Body of pancreas (tissue), 4 donors: Measurements from ENCODE around the gene RASGRF2.

ENCODE experiments used
- POLR2A ChIP-seq, 3 donors: fragments of 450-650 bp; IDR thresholded peaks; one replicate each; pipeline ENCODE4 v1.6.1; 2016; ENCODE audit warnings: antibody characterized with exemption in 3 of 3, mild to moderate bottlenecking in 2 of 3
- TF ChIP-seq, protein P1 (sequence below), 7 experiments: fragments of 450-650 bp in 4 of 7; fragments of 200-600 bp in 3 of 7; sonication (generic) in 3 of 7; IDR thresholded peaks; one replicate each; pipeline ENCODE4 v1.5.1; 2016 to 2019; ENCODE audit warnings: antibody characterized with exemption in 7 of 7

DNA sequence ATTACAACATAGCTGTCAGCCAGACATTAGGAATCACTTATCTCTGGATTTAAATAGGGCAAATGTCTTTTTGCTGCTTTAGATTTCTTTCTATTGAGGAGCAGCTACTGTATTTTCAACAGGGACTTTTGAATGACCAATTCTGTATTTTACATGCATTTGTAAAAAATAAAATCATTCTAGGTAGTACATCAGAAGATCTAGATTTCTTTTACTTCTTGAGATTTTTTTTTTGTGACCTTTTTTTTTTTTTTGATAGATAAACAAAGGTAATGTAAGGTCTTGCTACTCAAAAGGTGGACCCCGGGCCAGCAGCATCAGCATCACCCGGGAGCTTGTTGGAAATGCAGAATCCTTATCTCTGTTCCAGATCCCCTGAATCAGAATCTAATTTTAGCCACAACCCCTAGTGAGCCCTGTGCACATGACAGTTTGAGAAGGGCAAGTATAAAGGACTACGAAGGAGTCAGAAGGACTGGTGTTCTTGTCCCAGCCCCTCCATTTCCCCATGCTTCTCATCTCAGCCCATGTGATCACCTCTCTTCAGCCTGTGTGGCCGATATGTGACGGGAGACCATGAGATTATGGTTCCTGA is 235.3 kb downstream of the RASGRF2 start:
- TF ChIP-seq, protein P1, sequence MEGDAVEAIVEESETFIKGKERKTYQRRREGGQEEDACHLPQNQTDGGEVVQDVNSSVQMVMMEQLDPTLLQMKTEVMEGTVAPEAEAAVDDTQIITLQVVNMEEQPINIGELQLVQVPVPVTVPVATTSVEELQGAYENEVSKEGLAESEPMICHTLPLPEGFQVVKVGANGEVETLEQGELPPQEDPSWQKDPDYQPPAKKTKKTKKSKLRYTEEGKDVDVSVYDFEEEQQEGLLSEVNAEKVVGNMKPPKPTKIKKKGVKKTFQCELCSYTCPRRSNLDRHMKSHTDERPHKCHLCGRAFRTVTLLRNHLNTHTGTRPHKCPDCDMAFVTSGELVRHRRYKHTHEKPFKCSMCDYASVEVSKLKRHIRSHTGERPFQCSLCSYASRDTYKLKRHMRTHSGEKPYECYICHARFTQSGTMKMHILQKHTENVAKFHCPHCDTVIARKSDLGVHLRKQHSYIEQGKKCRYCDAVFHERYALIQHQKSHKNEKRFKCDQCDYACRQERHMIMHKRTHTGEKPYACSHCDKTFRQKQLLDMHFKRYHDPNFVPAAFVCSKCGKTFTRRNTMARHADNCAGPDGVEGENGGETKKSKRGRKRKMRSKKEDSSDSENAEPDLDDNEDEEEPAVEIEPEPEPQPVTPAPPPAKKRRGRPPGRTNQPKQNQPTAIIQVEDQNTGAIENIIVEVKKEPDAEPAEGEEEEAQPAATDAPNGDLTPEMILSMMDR (IDR thresholded peaks at IDR 0.05), result no peak
- TF ChIP-seq POLR2A (IDR thresholded peaks at IDR 0.05), result no peak
